A549 (cell line): ENCODE data around the gene PRPSAP1.

Experiments
- BHLHE40 ChIP-seq: IDR thresholded peaks from 2 replicates; pipeline ENCODE4 v1.6.1; 2012; ENCODE audit warnings: low read depth, low read length, inconsistent platforms
- CTCF ChIP-seq: fragments of >200 bp; sonication (Bioruptor Twin); formaldehyde crosslinking; IDR thresholded peaks from 3 replicates; pipeline ENCODE4 v1.5.1; 2016
- ELK1 ChIP-seq: fragments of 150-350 bp; IDR thresholded peaks from 2 replicates; pipeline ENCODE4 v1.6.1; 2014; ENCODE audit warnings: low read depth, mild to moderate bottlenecking, low read length
- GATA3 ChIP-seq: IDR thresholded peaks from 2 replicates; pipeline ENCODE4 v1.6.1; 2012; ENCODE audit warnings: borderline replicate concordance
- JUNB ChIP-seq: fragments of >200 bp; sonication (Bioruptor Twin); formaldehyde crosslinking; IDR thresholded peaks from 2 replicates; pipeline ENCODE4 v1.6.1; 2016
- MAX ChIP-seq: IDR thresholded peaks from 2 replicates; pipeline ENCODE4 v1.6.1; 2012
- PBX3 ChIP-seq: IDR thresholded peaks from 2 replicates; pipeline ENCODE4 v1.6.1; 2012
- USF2 ChIP-seq: fragments of 450-650 bp; IDR thresholded peaks from 2 replicates; pipeline ENCODE4 v1.6.1; 2014; ENCODE audit warnings: antibody characterized with exemption
- ZSCAN20 ChIP-seq: fragments of 250-450 bp; sonication (Bioruptor Pico); IDR thresholded peaks from 2 replicates; pipeline ENCODE4 v1.8.0; 2022; ENCODE audit warnings: mild to moderate bottlenecking, moderate library complexity

- TF ChIP-seq CTCF = no peak
- no peak for TF ChIP-seq ZSCAN20
- no peak for TF ChIP-seq GATA3
- TF ChIP-seq PBX3 = no peak
- no peak for TF ChIP-seq BHLHE40
- no peak for TF ChIP-seq ELK1
- no peak; the same call in 1 of the 2 replicates for TF ChIP-seq MAX
- TF ChIP-seq JUNB = no peak
- no peak for TF ChIP-seq USF2
Observed at GRCh38 chr17:76384987-76385891, 31.5 kb upstream of the PRPSAP1 start.
